KMS-11 (cell line): ENCODE results near the gene UBASH3B.

Experiments used
- H2AFZ ChIP-seq: fragments of 200-600 bp; sonication (generic); 2 replicates; pipeline ENCODE4 v1.6.1; 2016; ENCODE audit warnings: antibody characterized with exemption, mixed run types, low read depth
- H3K27ac ChIP-seq: fragments of 200-600 bp; sonication (generic); 2 replicates; pipeline ENCODE4 v1.6.1; 2016; ENCODE audit warnings: mild to moderate bottlenecking, mixed run types
- H3K27me3 ChIP-seq: fragments of 200-600 bp; sonication (generic); 2 replicates; pipeline ENCODE4 v1.6.1; 2017; ENCODE audit warnings: mild to moderate bottlenecking, low read depth, mixed run types, moderate library complexity; ENCODE audit not compliant: insufficient read depth
- H3K36me3 ChIP-seq: fragments of 200-600 bp; sonication (generic); 2 replicates; pipeline ENCODE4 v1.6.1; 2017; ENCODE audit warnings: mild to moderate bottlenecking, mixed run types; ENCODE audit not compliant: insufficient read depth
- H3K4me1 ChIP-seq: fragments of 200-600 bp; sonication (generic); 2 replicates; pipeline ENCODE4 v1.6.1; 2016; ENCODE audit warnings: mild to moderate bottlenecking, low read depth, mixed run types; ENCODE audit not compliant: poor library complexity, severe bottlenecking
- H3K4me2 ChIP-seq: fragments of 200-600 bp; sonication (generic); 2 replicates; pipeline ENCODE4 v1.7.0; 2016; ENCODE audit warnings: mild to moderate bottlenecking, mixed run types
- H3K4me3 ChIP-seq: fragments of 200-600 bp; sonication (generic); IDR thresholded peaks from 2 replicates; pipeline ENCODE4 v1.6.1; 2017; ENCODE audit warnings: low read depth, low read length, mixed read lengths; ENCODE audit not compliant: insufficient read depth
- H3K79me2 ChIP-seq: fragments of 200-600 bp; sonication (generic); 2 replicates; pipeline ENCODE4 v1.6.1; 2016; ENCODE audit warnings: low read depth, mixed run types; ENCODE audit not compliant: insufficient read depth
- H3K9ac ChIP-seq: fragments of 200-600 bp; sonication (generic); 2 replicates; pipeline ENCODE4 v1.6.1; 2016; ENCODE audit warnings: mild to moderate bottlenecking, mixed run types
- H4K20me1 ChIP-seq: fragments of 200-600 bp; sonication (generic); 2 replicates; pipeline ENCODE4 v1.6.1; 2016; ENCODE audit warnings: mild to moderate bottlenecking, mixed run types; ENCODE audit not compliant: insufficient read depth
- CTCF ChIP-seq: fragments of 200-600 bp; sonication (generic); conservative IDR thresholded peaks from 2 replicates; pipeline ENCODE4 v1.6.1; 2017; ENCODE audit warnings: low read depth, mild to moderate bottlenecking, antibody characterized with exemption, low read length, moderate library complexity, mixed read lengths

The UBASH3B gene

DNA sequence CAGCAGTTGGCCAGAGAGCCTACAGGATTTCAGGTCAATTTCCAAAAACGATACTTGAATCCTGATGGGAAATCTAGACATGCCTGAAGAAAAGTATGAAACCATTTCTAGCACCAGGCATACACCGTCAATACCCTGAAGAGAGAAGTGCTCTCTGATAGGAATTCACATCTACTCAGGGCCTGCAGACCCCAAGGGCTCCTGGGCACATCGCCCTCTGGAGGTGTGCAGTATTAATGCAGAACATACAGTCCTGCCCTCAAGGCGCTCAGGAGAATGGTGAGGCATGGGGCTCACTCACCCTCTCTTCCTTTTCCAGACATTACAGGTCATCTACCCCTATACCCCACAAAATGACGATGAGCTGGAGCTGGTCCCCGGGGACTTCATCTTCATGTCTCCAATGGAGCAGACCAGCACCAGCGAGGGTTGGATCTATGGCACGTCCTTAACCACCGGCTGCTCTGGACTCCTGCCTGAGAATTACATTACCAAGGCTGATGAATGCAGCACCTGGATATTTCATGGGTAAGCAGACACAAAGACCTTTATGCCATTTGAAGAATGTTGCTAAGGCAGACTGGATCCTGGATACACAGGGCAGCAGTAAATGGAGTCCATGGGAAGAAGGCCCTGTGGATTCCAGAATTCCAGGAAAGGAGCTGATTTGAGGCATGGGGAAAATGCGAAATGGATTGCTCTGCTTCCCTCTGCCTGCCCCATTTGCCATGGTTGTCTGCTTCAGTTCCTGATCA is 133.4 kb downstream of the UBASH3B start:
- H3K4me1 ChIP-seq, result no peaks in the 10 kb centered on the region
- H3K4me3 ChIP-seq, result no peak overlapping the region
- no peaks in the 10 kb centered on the region for H3K79me2 ChIP-seq
- no peaks in the 10 kb centered on the region for H3K27me3 ChIP-seq
- H3K4me2 ChIP-seq, result no peak overlapping the region
- H3K36me3 ChIP-seq, result no peaks in the 10 kb centered on the region
- H4K20me1 ChIP-seq, result no peaks in the 10 kb centered on the region
- no peak overlapping the region for H3K9ac ChIP-seq
- H3K27ac ChIP-seq, result no peak overlapping the region
- no peak overlapping the region for H2AFZ ChIP-seq
- no peak for TF ChIP-seq CTCF

- Histone ChIP-seq H3K27me3 (no peaks in the 10 kb centered on the region), H3K9ac (no peak overlapping the region), H3K4me2 (no peak overlapping the region), H3K4me3 (no peak overlapping the region), H3K4me1 (no peaks in the 10 kb centered on the region), H3K79me2 (no peaks in the 10 kb centered on the region), H3K27ac (no peak overlapping the region), H4K20me1 (no peaks in the 10 kb centered on the region), H3K36me3 (no peaks in the 10 kb centered on the region), H2AFZ (no peak overlapping the region)
- no peak for TF ChIP-seq CTCF
These were observed 134.4 kb downstream of the UBASH3B start for GRCh38 chr11:122789907-122790306.

- no peak overlapping the region for H3K27ac ChIP-seq
- H3K9ac ChIP-seq, result no peak overlapping the region
These were observed 135.9 kb downstream of the UBASH3B start for GRCh38 chr11:122791411-122791810.

DNA sequence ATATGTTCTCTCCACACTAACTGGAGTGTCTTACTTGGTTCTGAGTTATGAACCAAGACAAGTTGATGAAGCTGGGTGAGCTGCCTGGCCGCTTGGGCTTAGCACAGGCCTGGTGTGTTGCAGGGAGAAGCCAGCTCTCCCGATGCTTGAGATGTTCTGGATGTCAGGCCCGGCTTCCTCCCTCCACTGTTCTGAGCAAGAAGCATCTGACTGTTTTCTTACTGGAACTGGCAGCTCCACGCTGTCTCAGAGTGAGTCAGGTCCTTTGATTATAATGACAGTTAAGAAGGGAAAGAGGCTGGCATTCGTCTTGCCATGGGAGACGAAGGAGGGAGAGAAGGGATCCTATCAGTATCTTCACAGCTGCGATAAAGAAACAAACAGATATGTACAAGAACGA is 136.3 kb downstream of the UBASH3B start:
- Histone ChIP-seq H3K79me2 (no peaks in the 10 kb centered on the region), H3K9ac (no peak overlapping the region), H3K4me1 (no peaks in the 10 kb centered on the region), H3K27me3 (no peaks in the 10 kb centered on the region), H3K4me3 (no peak overlapping the region), H3K4me2 (no peak overlapping the region), H3K36me3 (no peaks in the 10 kb centered on the region), H3K27ac (no peak overlapping the region), H2AFZ (no peak overlapping the region), H4K20me1 (no peaks in the 10 kb centered on the region)
- TF ChIP-seq CTCF, result no peak

More at GRCh38 chr11:122791411-122791810, 135.9 kb downstream of the UBASH3B start:
- Histone ChIP-seq H3K27me3 (no peaks in the 10 kb centered on the region), H3K4me2 (no peak overlapping the region), H3K36me3 (no peaks in the 10 kb centered on the region), H2AFZ (no peak overlapping the region), H3K4me3 (no peak overlapping the region), H3K4me1 (no peaks in the 10 kb centered on the region), H4K20me1 (no peaks in the 10 kb centered on the region), H3K79me2 (no peaks in the 10 kb centered on the region)
- TF ChIP-seq CTCF, result no peak
